LNCAP (cell line): ENCODE data around the gene ZNF518A.

Source experiments
- CTCF ChIP-seq: fragments of 450-650 bp; IDR thresholded peaks from 2 replicates; pipeline ENCODE4 v1.5.1; 2017; ENCODE audit warnings: mild to moderate bottlenecking

Gene ZNF518A

GRCh38 chr10:96138102-96138501 lies 8.0 kb downstream of the ZNF518A start:
- TF ChIP-seq CTCF = no peak

- TF ChIP-seq CTCF = no peak
Measured at GRCh38 chr10:96152437-96152836, 22.3 kb downstream of the ZNF518A start.

- no peak for TF ChIP-seq CTCF
Measured at GRCh38 chr10:96153070-96153469, 23.0 kb downstream of the ZNF518A start.

- TF ChIP-seq CTCF = no peak
Measured at GRCh38 chr10:96165726-96166125, 35.6 kb downstream of the ZNF518A start.

GRCh38 chr10:96168546-96168945 lies 38.4 kb downstream of the ZNF518A start:
- no peak for TF ChIP-seq CTCF

- no peak for TF ChIP-seq CTCF
Measured at GRCh38 chr10:96170230-96170629, 40.1 kb downstream of the ZNF518A start.

GRCh38 chr10:96172666-96173065 lies 42.6 kb downstream of the ZNF518A start:
- TF ChIP-seq CTCF = no peak

- no peak for TF ChIP-seq CTCF
Measured at GRCh38 chr10:96176985-96177384, 46.9 kb downstream of the ZNF518A start.
